Gastroesophageal sphincter (tissue), 3 donors: Measurements from ENCODE around the gene METRNL.

Experiments used
- CTCF ChIP-seq, 4 experiments: fragments of 200-600 bp in 2 of 4; fragments of 450-650 bp in 2 of 4; sonication (generic) in 1 of 4; IDR thresholded peaks; one replicate each; pipeline ENCODE4 v1.5.1; 2017 to 2019; ENCODE audit warnings: antibody characterized with exemption in 4 of 4, mild to moderate bottlenecking in 2 of 4, moderate library complexity in 2 of 4
- EP300 ChIP-seq: sonication (generic); formaldehyde crosslinking; IDR thresholded peaks from one replicate; pipeline ENCODE4 v1.6.1; 2017; ENCODE audit warnings: antibody characterized with exemption, mild to moderate bottlenecking
- POLR2A ChIP-seq, 2 donors: fragments of 450-650 bp; IDR thresholded peaks; one replicate each; pipeline ENCODE4 v1.6.1; 2017; ENCODE audit warnings: antibody characterized with exemption in 2 of 2, mild to moderate bottlenecking in 2 of 2, moderate library complexity in 1 of 2
- POLR2AphosphoS5 ChIP-seq: sonication (generic); formaldehyde crosslinking; IDR thresholded peaks from one replicate; pipeline ENCODE4 v1.6.1; 2017; ENCODE audit warnings: antibody characterized with exemption

- TF ChIP-seq CTCF (IDR thresholded peaks at IDR 0.05) (no peak), POLR2AphosphoS5 (no peak), POLR2A (IDR thresholded peaks at IDR 0.05) (no peak), EP300 (no peak)
Measured at GRCh38 chr17:83097831-83098230, 18.4 kb downstream of the METRNL start.
